H1 (cell line): Measurements from ENCODE around the gene PRKCA. TPM values are rescaled to one million over a fixed set of nuclear protein-coding genes. Genes with fewer than 3 reads are reported as not detected.

Source experiments
- CHD7 ChIP-seq: fragments of 300-600 bp; sonication (generic); IDR thresholded peaks from 2 replicates; pipeline ENCODE4 v1.7.1; 2012; ENCODE audit warnings: low read length, moderate library complexity, mild to moderate bottlenecking, inconsistent platforms; ENCODE audit not compliant: insufficient replicate concordance
- EZH2 ChIP-seq: fragments of 200-600 bp; sonication (generic); IDR thresholded peaks from 2 replicates; pipeline ENCODE4 v1.7.1; 2012; ENCODE audit warnings: low read depth, mild to moderate bottlenecking, moderate library complexity, low read length, inconsistent platforms; ENCODE audit not compliant: severe bottlenecking
- GABPA ChIP-seq: IDR thresholded peaks from 2 replicates; pipeline ENCODE4 v1.6.1; 2011; ENCODE audit warnings: mild to moderate bottlenecking, low read length, moderate library complexity, borderline replicate concordance; ENCODE audit not compliant: insufficient read depth
- HDAC2 ChIP-seq, 2 experiments: fragments of 300-600 bp in 1 of 2; sonication (generic) in 1 of 2; IDR thresholded peaks; 2 replicates each; pipeline ENCODE4 v1.6.1; 2011 to 2012; ENCODE audit warnings: low read depth in 2 of 2, low read length in 2 of 2, mild to moderate bottlenecking in 2 of 2, moderate library complexity in 2 of 2, borderline replicate concordance in 1 of 2, inconsistent platforms in 1 of 2
- RNF2 ChIP-seq: fragments of 200-900, 300-1000 bp; sonication (generic); IDR thresholded peaks from 2 replicates; pipeline ENCODE4 v1.7.1; 2016; ENCODE audit warnings: borderline replicate concordance, low read depth, mild to moderate bottlenecking, antibody characterized with exemption, low read length; ENCODE audit not compliant: poor library complexity, severe bottlenecking; ENCODE audit errors: missing control alignments
- SP1 ChIP-seq: IDR thresholded peaks from 2 replicates; pipeline ENCODE4 v1.6.1; 2011; ENCODE audit warnings: low read depth, low read length
- polyA plus RNA-seq, 7 experiments: library from polyadenylated mRNA; depleted of rRNA in 3 of 7; stranded (reverse) in 5 of 7; unstranded in 2 of 7; fragments of >200 nt in 5 of 7; fragments of 200-250 nt in 2 of 7; gene quantifications; 1 replicate in 5 of 7; 2 replicates in 1 of 7; 4 replicates in 1 of 7; pipeline versions ENCODE4 v1.2.1 to v1.2.3, GENCODE V29; 2011 to 2013; ENCODE audit warnings: missing spikeins in 2 of 7, mixed read lengths in 2 of 7
- total RNA-seq: library from RNA; stranded (reverse); fragmentation: NEBNext Ultra II Directional; extraction: Animal tissue kit (Norgen Biotek cat#: 25700); gene quantifications from 2 replicates; pipeline ENCODE4 v1.2.1, GENCODE V29; 2021
- TF ChIP-seq, protein P1 (sequence below), 3 experiments: IDR thresholded peaks; 1 replicate in 2 of 3; 2 replicates in 1 of 3; pipeline versions ENCODE4 v1.5.1 to v1.6.1; 2011; ENCODE audit warnings: low read length in 3 of 3, mild to moderate bottlenecking in 3 of 3, inconsistent platforms in 2 of 3, low read depth in 1 of 3, moderate library complexity in 1 of 3; ENCODE audit not compliant: insufficient read depth in 1 of 3; ENCODE audit errors: control extremely low read depth in 1 of 3

The PRKCA gene
- total and polyA plus RNA-seq, 2 of the 8 experiments (the other 6 are each of a cell fraction or from before 2014, with no cell fraction given): 5.8 to 17.8 TPM

GRCh38 chr17:66730461-66730923, 428.1 kb downstream of the PRKCA start (continued):
- TF ChIP-seq GABPA: no peak
- peak; percentile 29 to 73; a peak in 1 of 4 replicates for TF ChIP-seq HDAC2 (IDR thresholded peaks at IDR 0.05; ENCODE audit: borderline replicate concordance in 1 of 2, low read depth in 2 of 2, low read length in 2 of 2)
- TF ChIP-seq SP1: peak; percentile 94
- TF ChIP-seq, protein P1, sequence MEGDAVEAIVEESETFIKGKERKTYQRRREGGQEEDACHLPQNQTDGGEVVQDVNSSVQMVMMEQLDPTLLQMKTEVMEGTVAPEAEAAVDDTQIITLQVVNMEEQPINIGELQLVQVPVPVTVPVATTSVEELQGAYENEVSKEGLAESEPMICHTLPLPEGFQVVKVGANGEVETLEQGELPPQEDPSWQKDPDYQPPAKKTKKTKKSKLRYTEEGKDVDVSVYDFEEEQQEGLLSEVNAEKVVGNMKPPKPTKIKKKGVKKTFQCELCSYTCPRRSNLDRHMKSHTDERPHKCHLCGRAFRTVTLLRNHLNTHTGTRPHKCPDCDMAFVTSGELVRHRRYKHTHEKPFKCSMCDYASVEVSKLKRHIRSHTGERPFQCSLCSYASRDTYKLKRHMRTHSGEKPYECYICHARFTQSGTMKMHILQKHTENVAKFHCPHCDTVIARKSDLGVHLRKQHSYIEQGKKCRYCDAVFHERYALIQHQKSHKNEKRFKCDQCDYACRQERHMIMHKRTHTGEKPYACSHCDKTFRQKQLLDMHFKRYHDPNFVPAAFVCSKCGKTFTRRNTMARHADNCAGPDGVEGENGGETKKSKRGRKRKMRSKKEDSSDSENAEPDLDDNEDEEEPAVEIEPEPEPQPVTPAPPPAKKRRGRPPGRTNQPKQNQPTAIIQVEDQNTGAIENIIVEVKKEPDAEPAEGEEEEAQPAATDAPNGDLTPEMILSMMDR (IDR thresholded peaks at IDR 0.05; ENCODE audit: control extremely low read depth in 1 of 3, insufficient read depth in 1 of 3, low read depth in 1 of 3, low read length in 3 of 3): no peak
- no peak for TF ChIP-seq EZH2
- no peak for TF ChIP-seq CHD7
- TF ChIP-seq RNF2: no peak
